ENCODE measurements around the gene GPR156.
"Not testable (repeated sequence)": the region's sequence is repeated elsewhere in the genome, so short reads cannot be mapped to it uniquely, and the experiment has no call there.

Gene GPR156

GRCh38 chr3:120272286-120272685, 12.7 kb downstream of the GPR156 start:
- DNase-seq = no peak

DNA sequence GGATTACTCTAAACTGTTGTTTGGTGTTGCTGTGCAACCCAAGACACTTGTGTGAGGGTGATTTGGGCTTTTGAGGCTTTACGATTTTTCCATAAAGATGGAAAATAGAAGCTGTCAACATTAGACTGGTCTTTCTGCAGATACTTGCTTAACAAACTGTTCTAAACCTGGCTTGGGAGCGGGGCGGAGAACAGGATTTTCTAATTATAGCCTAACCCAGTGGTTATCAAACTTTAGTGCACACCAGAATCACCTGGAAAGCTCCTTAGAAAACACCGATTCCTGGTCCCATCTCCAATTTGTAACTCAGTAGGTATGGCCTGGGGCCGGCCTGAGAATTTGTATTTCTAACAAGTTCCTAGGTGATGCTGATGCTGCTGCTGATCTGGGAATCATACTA, 19.0 kb downstream of the GPR156 start:
- DNase-seq = no peak

DNA sequence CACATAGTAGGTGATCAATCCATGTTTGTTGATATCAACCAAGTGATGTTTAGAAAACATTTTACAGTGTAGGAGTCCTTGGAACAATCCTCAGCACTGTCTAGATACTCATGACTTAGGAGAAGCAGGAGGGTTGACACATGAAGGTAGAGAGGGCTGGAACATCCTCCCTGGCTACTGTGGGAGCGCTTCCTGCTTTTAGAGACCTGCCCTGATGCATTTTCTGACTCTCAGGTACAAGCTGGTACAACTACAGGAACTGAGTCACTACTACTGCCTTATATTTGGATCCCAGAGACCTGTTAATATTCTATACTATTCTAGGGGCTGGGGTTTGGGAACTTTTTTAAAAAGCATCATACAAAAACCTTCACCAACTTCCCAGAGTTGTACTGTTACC, 20.1 kb downstream of the GPR156 start:
- DNase-seq = no peak

DNA sequence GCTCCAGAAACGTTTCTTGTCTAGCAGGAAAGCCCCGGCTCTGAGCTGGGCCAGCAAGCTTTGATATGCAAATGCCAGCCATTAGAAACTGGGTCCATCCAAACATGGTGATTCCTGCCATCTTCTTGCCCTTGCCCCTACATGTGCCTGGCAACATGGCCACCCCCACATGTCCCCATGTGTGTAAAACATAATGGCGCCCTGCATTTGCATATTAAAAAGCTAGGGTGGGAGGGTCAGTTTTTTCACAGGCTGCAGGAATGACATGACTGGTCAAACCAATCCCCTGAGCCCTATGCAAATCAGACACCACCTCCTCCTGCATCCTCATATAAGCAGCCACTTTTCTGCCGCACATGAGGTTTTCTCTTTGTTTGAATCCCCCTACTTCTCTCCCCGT, 21.2 kb downstream of the GPR156 start:
- DNase-seq = no peak

- DNase-seq = no peak
Observed at GRCh38 chr3:120258009-120258408, 27.0 kb downstream of the GPR156 start.

GRCh38 chr3:120245386-120245785, 39.6 kb downstream of the GPR156 start:
- no peak for DNase-seq

GRCh38 chr3:120244834-120245225, 40.2 kb downstream of the GPR156 start:
- no peak for DNase-seq

GRCh38 chr3:120239644-120240043, 45.4 kb downstream of the GPR156 start:
- no peak for DNase-seq

DNA sequence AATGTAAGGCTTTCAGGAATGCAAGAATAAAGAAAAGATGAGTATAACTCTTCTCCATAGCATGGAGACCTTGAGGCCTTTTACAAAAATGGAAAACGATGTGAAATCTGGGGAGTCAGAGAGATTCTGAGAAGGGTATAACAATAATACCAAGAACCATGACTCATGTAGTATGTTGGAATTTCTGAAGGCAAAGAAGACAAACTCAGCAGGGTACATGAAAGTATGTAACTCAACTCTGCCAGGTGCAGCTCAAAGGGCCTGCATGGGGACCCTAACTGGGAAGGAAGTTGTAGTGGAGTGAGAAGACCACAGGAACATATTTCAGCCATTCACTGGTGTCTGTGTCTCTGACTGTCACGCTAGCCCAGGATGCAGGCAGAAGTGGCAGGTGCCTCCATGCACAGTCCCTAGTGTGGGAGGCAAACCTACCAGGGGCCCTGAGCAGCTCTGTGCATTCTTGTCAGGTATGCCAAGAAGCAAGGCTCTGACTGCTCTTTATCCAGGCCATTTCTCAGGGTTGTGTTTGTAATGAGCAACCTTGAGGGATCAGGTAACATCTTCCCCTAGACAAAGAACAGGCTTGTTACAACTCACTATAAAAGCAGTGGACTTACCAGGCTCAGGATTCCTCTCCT, 57.2 kb downstream of the GPR156 start:
- no peak for DNase-seq

- DNase-seq = no peak
Observed at GRCh38 chr3:120224237-120224636, 60.8 kb downstream of the GPR156 start.

GRCh38 chr3:120218981-120219380, 66.0 kb downstream of the GPR156 start:
- no peak for DNase-seq

DNA sequence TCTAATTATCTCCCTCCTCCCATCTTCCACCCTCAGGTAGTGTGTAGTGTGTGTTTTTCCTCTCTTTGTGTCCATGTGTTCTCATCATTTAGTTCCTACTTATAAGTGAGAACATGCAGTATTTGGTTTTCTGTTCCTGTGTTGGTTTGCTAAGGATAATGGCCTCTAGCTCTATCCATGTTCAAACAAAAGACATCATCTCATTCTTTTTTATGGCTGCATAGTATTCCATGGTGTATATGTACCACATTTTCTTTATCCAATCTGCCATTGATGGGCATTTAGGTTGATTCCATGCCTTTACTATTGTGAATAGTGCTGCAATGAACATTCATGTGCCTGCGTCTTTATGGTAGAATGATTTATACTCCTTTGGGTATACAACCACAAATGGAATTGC, 68.4 kb downstream of the GPR156 start:
- DNase-seq = not testable (repeated sequence)

DNA sequence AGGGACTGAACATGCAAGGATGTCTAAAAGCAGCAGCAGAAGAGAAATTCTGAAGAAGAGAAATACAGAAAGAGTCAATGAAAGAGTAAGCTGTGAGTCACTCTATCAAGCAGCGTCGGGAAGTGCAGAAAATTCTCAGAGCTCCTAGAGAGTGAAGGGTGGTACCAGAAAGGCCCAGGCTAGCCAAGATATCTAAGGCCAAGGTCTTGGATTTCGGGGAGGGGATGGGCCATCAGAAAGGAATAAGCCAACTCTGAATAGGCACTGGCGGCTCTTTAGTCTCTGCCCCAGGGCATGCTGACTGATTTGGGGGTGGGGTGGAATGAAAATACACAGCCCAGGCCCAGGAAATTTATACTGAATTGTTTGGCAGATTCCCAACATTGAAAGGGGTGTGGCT, 70.8 kb downstream of the GPR156 start:
- no peak for DNase-seq

- no peak for DNase-seq
Observed at GRCh38 chr3:120212505-120212904, 72.5 kb downstream of the GPR156 start.

- DNase-seq = no peak
Observed at GRCh38 chr3:120209425-120209824, 75.6 kb downstream of the GPR156 start.

GRCh38 chr3:120204338-120204737, 80.7 kb downstream of the GPR156 start:
- no peak for DNase-seq

DNA sequence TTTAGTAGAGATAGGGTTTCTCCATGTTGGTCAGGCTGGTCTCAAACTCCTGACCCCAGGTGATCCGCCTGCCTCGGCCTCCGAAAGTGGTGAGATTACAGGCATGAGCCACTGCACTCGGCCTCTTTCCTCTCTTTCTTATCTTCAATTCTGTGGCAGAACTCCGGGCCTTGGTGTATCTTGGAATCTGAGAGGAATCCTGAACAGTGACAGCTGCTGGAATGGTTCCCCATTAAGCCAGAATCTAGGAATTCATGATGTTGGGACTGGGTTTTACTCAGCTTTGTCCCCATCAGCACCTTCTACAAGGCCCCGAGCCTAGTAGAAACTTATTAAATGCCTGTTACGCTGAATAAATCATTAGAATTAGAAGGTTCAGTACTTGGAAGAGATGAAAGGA, 81.4 kb downstream of the GPR156 start:
- DNase-seq = no peak

GRCh38 chr3:120203016-120203415, 82.0 kb downstream of the GPR156 start:
- no peak for DNase-seq

- no peak for DNase-seq
Observed at GRCh38 chr3:120202363-120202762, 82.7 kb downstream of the GPR156 start.

- no peak for DNase-seq
Observed at GRCh38 chr3:120200493-120201235, 84.4 kb downstream of the GPR156 start.

DNA sequence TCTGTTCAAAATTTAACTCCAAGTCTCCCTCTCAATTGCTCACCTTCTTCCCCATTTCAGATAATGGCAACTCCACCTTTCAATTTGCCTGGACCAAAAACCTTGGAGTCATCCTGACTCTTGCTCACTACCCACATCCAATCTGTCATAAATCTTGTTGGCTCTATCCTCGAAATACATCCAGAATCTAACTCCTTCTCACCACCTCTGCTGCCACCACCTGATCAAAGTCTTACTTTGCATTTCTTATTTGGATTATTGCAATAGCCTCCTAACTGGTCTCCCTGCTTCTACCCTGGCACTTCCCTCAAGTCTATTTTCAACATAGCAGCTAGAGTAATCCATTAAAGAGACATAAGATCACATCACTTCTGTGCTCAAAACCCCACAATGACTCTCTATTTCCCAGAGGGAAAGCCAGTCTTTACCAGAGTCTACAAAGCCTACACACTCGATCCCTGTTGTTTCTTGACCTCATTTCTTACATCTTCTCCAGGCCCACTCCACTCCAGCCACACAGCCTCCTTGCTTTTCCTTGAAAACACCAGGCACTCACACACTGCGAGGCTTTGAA, 86.6 kb downstream of the GPR156 start:
- peak; percentile 13 for DNase-seq

- no peak for DNase-seq
Observed at GRCh38 chr3:120196812-120197211, 88.2 kb downstream of the GPR156 start.

DNA sequence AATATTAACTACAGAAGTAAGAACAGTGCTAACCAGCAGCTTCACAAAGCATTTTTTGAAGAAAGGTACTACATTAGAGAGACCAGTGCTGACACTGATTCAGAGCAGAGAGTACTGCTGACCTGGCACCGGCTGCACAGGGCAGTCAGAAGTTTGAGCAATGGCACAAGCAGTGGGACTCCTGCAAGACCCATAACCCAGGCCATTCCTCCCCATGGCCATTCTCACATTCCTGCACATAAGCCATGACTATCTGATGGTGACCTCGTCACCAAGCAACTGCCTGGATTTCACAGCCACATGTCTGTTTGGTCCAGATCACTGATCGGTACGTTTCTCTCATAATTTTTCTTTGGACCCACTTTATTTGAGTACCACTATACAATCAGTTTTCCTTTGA, 88.7 kb downstream of the GPR156 start:
- DNase-seq = no peak

- DNase-seq = no peak
Observed at GRCh38 chr3:120193554-120193953, 91.5 kb downstream of the GPR156 start.

GRCh38 chr3:120192579-120192978, 92.4 kb downstream of the GPR156 start:
- no peak for DNase-seq
